GM12878 (cell line): ENCODE measurements around the gene STK33. TPM values are rescaled to one million over a fixed set of nuclear protein-coding genes. Genes with fewer than 3 reads are reported as not detected.

Experiments
- EZH2 ChIP-seq: IDR thresholded peaks from 2 replicates; pipeline ENCODE4 v1.6.1; 2012; ENCODE audit warnings: low read depth, mild to moderate bottlenecking, control low read depth, inconsistent platforms, low read length, borderline replicate concordance; ENCODE audit not compliant: control insufficient read depth
- NFIC ChIP-seq: IDR thresholded peaks from 2 replicates; pipeline ENCODE4 v1.6.1; 2012; ENCODE audit warnings: low read depth, mild to moderate bottlenecking, inconsistent platforms, low read length, moderate library complexity
- RB1 ChIP-seq: fragments of 450-650 bp; formaldehyde crosslinking; IDR thresholded peaks from 2 replicates; pipeline ENCODE4 v1.6.1; 2017; ENCODE audit warnings: mild to moderate bottlenecking, borderline replicate concordance
- STAT3 ChIP-seq: IDR thresholded peaks from 2 replicates; pipeline ENCODE4 v1.6.1; 2011; ENCODE audit warnings: low read depth, low read length, improper control_type of control experiment
- ZSCAN29 ChIP-seq: fragments of 450-650 bp; IDR thresholded peaks from 2 replicates; pipeline ENCODE4 v1.6.1; 2017; ENCODE audit warnings: mild to moderate bottlenecking, moderate library complexity
- polyA plus RNA-seq, 11 experiments: library from polyadenylated mRNA; depleted of rRNA in 4 of 11; unstranded in 6 of 11; stranded (reverse) in 5 of 11; fragments of >200 nt; fragmentation: Nextera tagmentation in 4 of 11; fragmentation: Illumina TruSeq in 1 of 11; extraction: Ambion mirVana in 4 of 11; extraction: Trizol in 1 of 11; gene quantifications; 1 replicate in 1 of 11; 2 replicates in 10 of 11; pipeline versions ENCODE4 v1.2.1 to v1.2.3, GENCODE V29; 2011 to 2016; ENCODE audit warnings: inconsistent platforms in 2 of 11, missing spikeins in 2 of 11, low read depth in 1 of 11
- total RNA-seq, 4 experiments: library from RNA; depleted of rRNA in 3 of 4; stranded (reverse); fragments of >200 nt in 3 of 4; fragmentation: Illumina TruSeq in 1 of 4; extraction: Trizol in 1 of 4; gene quantifications; 2 replicates each; pipeline versions ENCODE4 v1.2.1 to v1.2.3, GENCODE V29; 2013 to 2021
- TF ChIP-seq, protein P1 (sequence below): IDR thresholded peaks from 2 replicates; pipeline ENCODE4 v1.6.1; 2012; ENCODE audit warnings: low read length, inconsistent platforms
- TF ChIP-seq, protein P2 (sequence below): fragments of 450-650 bp; IDR thresholded peaks from 2 replicates; pipeline ENCODE4 v1.6.1; 2017; ENCODE audit warnings: mild to moderate bottlenecking, moderate library complexity
- TF ChIP-seq, protein P3 (sequence below): fragments of 450-650 bp; IDR thresholded peaks from 2 replicates; pipeline ENCODE4 v1.6.1; 2017; ENCODE audit warnings: low read depth, mild to moderate bottlenecking, moderate library complexity
- TF ChIP-seq, protein P4 (sequence below): fragments of 450-650 bp; IDR thresholded peaks from 2 replicates; pipeline ENCODE4 v1.6.1; 2017; ENCODE audit warnings: mild to moderate bottlenecking

STK33 gene
- total and polyA plus RNA-seq, 10 of the 15 experiments (the other 5 are each of a cell fraction or from before 2014, with no cell fraction given), result 5.2 to 27.3 (median 18.3) TPM

DNA sequence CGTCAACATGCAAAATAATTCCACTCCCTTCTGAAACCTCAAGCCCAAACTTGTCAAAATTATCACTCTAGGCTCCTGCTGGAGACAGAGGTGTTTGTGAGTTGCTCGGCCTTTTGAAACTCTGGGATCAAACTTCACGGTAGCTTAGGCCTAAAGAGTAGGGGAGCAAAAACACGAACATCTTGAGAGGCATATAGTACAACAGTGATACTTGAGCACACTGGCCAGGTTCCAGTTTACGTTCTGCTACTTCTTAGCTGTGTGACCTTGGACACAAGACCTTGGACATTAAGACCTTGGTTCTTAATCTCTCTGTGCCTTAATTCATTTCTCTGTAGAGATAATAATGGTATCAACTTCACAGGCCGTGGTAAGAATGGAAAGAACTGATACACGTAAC lies 206.9 kb downstream of the STK33 start (continued):
- TF ChIP-seq, protein P1, sequence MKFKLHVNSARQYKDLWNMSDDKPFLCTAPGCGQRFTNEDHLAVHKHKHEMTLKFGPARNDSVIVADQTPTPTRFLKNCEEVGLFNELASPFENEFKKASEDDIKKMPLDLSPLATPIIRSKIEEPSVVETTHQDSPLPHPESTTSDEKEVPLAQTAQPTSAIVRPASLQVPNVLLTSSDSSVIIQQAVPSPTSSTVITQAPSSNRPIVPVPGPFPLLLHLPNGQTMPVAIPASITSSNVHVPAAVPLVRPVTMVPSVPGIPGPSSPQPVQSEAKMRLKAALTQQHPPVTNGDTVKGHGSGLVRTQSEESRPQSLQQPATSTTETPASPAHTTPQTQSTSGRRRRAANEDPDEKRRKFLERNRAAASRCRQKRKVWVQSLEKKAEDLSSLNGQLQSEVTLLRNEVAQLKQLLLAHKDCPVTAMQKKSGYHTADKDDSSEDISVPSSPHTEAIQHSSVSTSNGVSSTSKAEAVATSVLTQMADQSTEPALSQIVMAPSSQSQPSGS, result no peak
- TF ChIP-seq RB1, result no peak
- no peak for TF ChIP-seq STAT3
- TF ChIP-seq NFIC, result no peak
- TF ChIP-seq, protein P2, sequence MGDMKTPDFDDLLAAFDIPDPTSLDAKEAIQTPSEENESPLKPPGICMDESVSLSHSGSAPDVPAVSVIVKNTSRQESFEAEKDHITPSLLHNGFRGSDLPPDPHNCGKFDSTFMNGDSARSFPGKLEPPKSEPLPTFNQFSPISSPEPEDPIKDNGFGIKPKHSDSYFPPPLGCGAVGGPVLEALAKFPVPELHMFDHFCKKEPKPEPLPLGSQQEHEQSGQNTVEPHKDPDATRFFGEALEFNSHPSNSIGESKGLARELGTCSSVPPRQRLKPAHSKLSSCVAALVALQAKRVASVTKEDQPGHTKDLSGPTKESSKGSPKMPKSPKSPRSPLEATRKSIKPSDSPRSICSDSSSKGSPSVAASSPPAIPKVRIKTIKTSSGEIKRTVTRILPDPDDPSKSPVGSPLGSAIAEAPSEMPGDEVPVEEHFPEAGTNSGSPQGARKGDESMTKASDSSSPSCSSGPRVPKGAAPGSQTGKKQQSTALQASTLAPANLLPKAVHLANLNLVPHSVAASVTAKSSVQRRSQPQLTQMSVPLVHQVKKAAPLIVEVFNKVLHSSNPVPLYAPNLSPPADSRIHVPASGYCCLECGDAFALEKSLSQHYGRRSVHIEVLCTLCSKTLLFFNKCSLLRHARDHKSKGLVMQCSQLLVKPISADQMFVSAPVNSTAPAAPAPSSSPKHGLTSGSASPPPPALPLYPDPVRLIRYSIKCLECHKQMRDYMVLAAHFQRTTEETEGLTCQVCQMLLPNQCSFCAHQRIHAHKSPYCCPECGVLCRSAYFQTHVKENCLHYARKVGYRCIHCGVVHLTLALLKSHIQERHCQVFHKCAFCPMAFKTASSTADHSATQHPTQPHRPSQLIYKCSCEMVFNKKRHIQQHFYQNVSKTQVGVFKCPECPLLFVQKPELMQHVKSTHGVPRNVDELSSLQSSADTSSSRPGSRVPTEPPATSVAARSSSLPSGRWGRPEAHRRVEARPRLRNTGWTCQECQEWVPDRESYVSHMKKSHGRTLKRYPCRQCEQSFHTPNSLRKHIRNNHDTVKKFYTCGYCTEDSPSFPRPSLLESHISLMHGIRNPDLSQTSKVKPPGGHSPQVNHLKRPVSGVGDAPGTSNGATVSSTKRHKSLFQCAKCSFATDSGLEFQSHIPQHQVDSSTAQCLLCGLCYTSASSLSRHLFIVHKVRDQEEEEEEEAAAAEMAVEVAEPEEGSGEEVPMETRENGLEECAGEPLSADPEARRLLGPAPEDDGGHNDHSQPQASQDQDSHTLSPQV, result no peak
- no peak for TF ChIP-seq EZH2
- no peak for TF ChIP-seq ZSCAN29
- TF ChIP-seq, protein P3, sequence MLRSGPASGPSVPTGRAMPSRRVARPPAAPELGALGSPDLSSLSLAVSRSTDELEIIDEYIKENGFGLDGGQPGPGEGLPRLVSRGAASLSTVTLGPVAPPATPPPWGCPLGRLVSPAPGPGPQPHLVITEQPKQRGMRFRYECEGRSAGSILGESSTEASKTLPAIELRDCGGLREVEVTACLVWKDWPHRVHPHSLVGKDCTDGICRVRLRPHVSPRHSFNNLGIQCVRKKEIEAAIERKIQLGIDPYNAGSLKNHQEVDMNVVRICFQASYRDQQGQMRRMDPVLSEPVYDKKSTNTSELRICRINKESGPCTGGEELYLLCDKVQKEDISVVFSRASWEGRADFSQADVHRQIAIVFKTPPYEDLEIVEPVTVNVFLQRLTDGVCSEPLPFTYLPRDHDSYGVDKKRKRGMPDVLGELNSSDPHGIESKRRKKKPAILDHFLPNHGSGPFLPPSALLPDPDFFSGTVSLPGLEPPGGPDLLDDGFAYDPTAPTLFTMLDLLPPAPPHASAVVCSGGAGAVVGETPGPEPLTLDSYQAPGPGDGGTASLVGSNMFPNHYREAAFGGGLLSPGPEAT, result no peak
- TF ChIP-seq, protein P4, sequence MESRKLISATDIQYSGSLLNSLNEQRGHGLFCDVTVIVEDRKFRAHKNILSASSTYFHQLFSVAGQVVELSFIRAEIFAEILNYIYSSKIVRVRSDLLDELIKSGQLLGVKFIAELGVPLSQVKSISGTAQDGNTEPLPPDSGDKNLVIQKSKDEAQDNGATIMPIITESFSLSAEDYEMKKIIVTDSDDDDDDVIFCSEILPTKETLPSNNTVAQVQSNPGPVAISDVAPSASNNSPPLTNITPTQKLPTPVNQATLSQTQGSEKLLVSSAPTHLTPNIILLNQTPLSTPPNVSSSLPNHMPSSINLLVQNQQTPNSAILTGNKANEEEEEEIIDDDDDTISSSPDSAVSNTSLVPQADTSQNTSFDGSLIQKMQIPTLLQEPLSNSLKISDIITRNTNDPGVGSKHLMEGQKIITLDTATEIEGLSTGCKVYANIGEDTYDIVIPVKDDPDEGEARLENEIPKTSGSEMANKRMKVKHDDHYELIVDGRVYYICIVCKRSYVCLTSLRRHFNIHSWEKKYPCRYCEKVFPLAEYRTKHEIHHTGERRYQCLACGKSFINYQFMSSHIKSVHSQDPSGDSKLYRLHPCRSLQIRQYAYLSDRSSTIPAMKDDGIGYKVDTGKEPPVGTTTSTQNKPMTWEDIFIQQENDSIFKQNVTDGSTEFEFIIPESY, result no peak
